ENCODE data around the gene RNF215. TPM values are rescaled to one million over a fixed set of nuclear protein-coding genes. Genes with fewer than 3 reads are reported as not detected.
A peak's percentile ranks its signal among the peaks of the same experiment; 100 is the strongest.

Gene RNF215
- total and polyA plus RNA-seq, 10 of the 15 experiments (the other 5 are each of a cell fraction or from before 2014, with no cell fraction given): 0.31 to 7.6 (median 3.0) TPM; not detected in 1

- no peak for TF ChIP-seq EZH2 (IDR thresholded peaks at IDR 0.05; ENCODE audit: borderline replicate concordance, control insufficient read depth, low read depth, low read length)
- peak; percentile 66 for TF ChIP-seq SIX5 (IDR thresholded peaks at IDR 0.05; ENCODE audit: low read depth, low read length, severe bottlenecking)
- no peak; the same call in 1 of the 2 replicates for TF ChIP-seq TARDBP (IDR thresholded peaks at IDR 0.05; ENCODE audit: borderline replicate concordance)
- peak; percentile 67 to 73 for TF ChIP-seq BHLHE40 (IDR thresholded peaks at IDR 0.05; ENCODE audit: borderline replicate concordance in 1 of 2, low read depth in 2 of 2, low read length in 1 of 2)
- TF ChIP-seq NBN (IDR thresholded peaks at IDR 0.05): peak; percentile 67; the same call in 1 of the 2 replicates
- peak; percentile 62 for TF ChIP-seq MLLT1 (IDR thresholded peaks at IDR 0.05)
- no peak for TF ChIP-seq PKNOX1 (IDR thresholded peaks at IDR 0.05)
- no peak for TF ChIP-seq KAT2A (conservative IDR thresholded peaks at IDR 0.05; ENCODE audit: control insufficient read depth, low read depth, low read length)
- TF ChIP-seq RAD21 (IDR thresholded peaks at IDR 0.05; ENCODE audit: insufficient read depth, low read depth, low read length): no peak
- TF ChIP-seq CHD1 (IDR thresholded peaks at IDR 0.05; ENCODE audit: low read depth, low read length): 0 out of 2 replicates have a peak, but pooled peaks have one; percentile 61
- TF ChIP-seq ASH2L (IDR thresholded peaks at IDR 0.05; ENCODE audit: borderline replicate concordance, low read depth): 0 out of 2 replicates have a peak, but pooled peaks have one; percentile 48
- TF ChIP-seq TAF1 (IDR thresholded peaks at IDR 0.05; ENCODE audit: borderline replicate concordance, low read depth, low read length): peak; percentile 66; the same call in 1 of the 2 replicates
- TF ChIP-seq ZNF687 (IDR thresholded peaks at IDR 0.05): peak; percentile 78
- TF ChIP-seq USF2 (IDR thresholded peaks at IDR 0.05; ENCODE audit: borderline replicate concordance, low read depth, low read length): no peak
- TF ChIP-seq NR2C1 (IDR thresholded peaks at IDR 0.05): 0 out of 2 replicates have a peak, but pooled peaks have one; percentile 31
- TF ChIP-seq RB1 (IDR thresholded peaks at IDR 0.05; ENCODE audit: borderline replicate concordance): peak; percentile 86; the same call in 1 of the 2 replicates
Observed at GRCh38 chr22:30356449-30357235, 30.6 kb downstream of the RNF215 start, which contains the start of the genes CCDC157 and SF3A1 (continued).

Measured in GM12878 (cell line).